Urothelium cell line (cell line): ENCODE measurements around the gene THSD7A.

Source experiments
- DNase-seq: peaks from one replicate; pipeline ENCODE4 v3.0.0; 2011; ENCODE audit warnings: low spot score, mixed read lengths
- FAIRE-seq: peaks from 2 replicates; lab custom pipeline; 2011; peaks lifted over from hg19 to GRCh38; lab: Jason Lieb, UNC

THSD7A gene

DNA sequence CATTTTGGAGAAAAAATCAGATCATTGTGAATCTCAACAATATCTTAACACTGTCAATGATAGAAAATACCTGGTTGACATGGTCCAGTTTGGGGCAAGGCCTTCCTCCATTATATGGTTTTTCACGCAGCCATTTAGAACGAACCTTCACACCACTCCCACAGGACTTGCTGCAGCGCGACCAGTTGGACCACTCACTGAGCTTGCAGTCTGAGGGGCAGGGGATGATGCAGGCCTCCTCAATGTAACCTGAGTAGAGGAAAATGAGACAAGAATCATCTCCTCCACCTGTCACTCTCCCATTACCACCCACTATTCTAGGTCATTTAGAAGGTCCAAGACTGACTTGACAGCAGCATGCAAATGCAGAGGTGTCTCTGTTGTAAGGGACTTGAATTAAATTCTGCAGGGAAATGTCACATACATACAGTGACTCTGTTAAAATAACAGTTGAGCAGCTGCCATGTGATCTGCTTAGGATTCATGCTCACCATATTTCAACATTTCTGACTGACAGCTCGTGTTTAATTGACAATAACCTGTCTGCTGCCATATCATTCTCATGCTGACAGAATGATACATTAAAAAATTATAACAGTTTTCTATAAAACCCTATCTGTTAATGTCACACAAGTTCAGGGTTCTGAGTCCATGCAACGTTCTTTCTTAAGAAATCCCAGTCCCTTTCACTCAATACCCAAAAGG is 403.0 kb downstream of the THSD7A start:
- DNase-seq (no peak), FAIRE-seq (no peak)

DNA sequence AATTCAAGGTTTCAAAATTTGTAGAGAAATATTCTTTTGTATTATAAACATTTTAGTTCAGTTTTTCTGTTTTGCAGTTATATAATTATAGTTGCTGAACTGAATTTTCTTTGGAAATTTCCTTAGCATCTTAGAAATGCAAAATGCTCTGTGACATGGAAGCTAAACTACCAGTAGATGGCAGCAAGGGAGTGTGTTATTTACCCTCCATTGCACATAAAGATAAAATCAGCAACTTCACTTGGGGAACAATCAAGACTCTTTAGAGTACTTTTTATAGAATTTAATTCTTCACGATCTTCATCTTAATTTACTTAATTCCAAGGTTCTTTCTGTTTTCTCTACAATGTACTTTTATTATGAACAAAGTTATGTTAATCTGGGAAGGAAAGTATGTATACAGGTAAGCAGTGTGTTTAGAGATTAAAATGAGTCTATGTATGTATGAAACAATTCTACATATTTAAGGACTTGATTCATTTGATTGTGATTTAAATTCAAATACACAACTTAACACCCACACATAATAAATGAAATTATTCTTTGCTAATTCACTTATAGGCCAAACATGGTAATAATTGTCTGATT is 404.2 kb downstream of the THSD7A start:
- DNase-seq (peak; percentile 40), FAIRE-seq (no peak)

DNA sequence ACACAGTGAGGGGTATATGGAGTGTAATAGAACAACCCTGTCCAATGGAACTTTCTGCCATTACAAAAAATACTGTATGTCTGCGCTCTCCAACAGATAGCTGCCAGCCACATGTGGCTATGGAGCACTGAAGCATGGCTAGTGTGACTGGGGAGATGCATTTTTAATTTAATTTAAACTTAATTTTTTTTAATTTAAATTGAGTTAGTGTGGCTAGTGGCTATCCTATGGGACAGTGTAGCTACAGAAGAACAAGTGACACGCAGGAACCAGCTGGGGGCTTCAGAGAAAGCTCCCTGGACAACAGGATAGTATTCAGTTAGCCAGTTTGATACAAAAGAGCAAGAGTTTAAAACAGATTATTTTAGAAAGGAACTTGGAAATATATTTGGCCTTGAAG is 408.0 kb downstream of the THSD7A start:
- no peak for DNase-seq
- no peak for FAIRE-seq

DNA sequence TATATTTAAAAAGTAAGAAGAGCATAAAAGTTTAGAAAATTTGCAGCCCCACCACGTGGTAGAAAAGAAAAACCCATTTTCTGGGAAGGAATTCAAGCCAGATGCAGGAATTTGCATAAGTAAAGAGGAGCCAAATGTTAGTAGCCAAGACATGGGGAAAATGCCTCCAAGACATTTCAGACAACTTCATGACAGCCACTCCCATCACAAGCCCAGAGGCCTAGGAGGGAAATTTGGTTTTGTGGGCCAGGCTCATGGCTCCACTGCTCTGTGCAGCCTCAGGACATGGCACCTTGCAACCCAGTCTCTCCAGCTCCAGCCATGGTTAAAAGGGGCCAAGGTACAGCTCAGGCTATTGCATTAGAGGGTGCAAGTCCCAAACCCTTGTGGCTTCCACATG is 411.9 kb downstream of the THSD7A start:
- no peak for DNase-seq
- no peak for FAIRE-seq

DNA sequence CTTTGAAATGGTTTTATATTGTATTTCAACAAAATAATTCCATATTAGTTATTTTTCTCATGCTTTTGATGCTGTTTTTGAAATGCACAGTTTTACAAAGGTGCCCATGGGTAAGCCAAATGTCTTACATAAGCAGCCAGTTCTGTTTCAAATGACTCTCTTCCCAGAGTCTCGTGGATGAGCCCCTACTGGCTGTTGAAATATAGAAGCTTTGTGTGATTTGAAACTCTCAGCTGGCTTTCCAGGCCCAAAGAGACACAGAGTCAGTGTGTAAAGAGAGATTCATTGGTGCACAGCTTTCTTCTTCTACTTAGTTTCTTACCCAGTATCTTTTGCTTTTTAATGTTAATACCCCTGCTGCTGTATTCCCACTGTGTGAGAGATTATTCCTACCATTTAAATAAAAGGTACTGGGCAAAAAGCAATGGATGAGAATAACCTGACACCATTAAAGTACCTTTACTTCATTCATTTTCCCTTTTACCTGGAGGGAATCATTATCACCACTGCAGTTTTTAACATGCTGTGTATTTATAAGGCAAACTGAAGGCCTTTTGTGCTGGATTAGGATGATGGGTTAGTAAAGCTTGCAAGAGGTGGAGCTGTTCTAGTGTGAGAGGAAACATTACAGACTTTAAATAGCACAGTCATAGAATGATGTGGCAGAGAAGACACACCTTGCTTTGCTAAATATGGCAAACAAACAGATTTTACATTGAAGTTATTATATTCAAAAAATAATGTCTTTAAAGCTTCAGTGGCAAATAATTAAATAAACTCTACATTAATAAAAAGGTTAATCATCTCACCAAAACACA is 415.1 kb downstream of the THSD7A start:
- DNase-seq (no peak), FAIRE-seq (no peak)

DNA sequence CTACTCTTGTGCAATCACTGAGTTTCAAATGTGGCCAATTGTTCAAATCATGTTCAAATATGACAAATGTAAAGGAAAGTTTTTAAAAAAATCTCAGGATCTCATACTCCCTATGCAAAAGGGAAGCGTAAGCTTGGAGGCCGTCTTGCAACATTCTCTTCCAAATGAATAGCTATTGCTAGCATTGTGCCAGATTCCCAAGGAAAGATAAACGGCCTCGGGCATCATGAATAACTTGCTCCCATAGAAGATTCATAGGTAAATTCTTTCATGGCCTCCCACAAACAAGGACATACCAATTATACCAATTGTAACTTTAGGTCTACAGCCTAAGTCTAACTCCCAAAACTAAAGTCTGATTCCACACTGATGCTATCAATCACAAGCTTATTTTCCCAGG is 416.9 kb downstream of the THSD7A start:
- FAIRE-seq (no peak), DNase-seq (no peak)

DNA sequence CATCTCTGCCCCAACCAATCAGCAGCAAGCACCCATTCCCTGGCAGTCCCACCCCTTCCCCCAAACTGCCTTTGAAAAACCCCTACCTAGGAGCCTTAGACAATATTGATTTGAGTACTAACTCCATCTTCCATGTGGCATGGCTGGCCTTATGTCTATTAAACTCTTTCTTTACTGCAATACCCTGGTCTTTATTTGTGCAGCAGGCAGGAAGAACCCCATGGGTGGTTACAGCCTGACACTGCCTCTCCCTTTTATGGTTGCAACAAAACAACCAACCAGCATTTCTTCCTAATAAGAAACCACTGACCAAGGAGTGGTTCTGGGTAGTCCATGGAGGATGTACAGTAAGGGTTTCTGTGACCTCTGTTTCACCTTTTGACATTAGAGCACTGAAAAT is 418.1 kb downstream of the THSD7A start:
- DNase-seq (no peak), FAIRE-seq (peak; percentile 27)

DNA sequence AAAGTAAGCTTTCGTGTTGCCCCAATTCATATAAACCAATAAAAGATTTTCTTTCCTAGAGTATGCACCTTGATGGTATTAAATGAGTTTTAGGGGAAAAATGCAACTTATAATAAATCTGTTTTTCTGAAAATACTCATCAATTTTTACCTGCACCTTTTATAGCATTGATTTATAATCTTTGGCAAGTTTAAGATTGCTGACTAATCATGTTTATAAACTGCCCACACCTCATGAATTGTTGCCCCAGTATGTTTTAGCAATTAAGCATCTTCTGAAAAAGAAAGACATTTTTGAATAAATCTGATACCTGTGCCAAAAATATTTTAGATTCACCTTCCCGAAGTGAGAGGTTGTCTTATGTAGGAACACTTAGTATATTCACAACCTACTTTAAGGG is 420.0 kb downstream of the THSD7A start:
- FAIRE-seq (no peak), DNase-seq (no peak)

DNA sequence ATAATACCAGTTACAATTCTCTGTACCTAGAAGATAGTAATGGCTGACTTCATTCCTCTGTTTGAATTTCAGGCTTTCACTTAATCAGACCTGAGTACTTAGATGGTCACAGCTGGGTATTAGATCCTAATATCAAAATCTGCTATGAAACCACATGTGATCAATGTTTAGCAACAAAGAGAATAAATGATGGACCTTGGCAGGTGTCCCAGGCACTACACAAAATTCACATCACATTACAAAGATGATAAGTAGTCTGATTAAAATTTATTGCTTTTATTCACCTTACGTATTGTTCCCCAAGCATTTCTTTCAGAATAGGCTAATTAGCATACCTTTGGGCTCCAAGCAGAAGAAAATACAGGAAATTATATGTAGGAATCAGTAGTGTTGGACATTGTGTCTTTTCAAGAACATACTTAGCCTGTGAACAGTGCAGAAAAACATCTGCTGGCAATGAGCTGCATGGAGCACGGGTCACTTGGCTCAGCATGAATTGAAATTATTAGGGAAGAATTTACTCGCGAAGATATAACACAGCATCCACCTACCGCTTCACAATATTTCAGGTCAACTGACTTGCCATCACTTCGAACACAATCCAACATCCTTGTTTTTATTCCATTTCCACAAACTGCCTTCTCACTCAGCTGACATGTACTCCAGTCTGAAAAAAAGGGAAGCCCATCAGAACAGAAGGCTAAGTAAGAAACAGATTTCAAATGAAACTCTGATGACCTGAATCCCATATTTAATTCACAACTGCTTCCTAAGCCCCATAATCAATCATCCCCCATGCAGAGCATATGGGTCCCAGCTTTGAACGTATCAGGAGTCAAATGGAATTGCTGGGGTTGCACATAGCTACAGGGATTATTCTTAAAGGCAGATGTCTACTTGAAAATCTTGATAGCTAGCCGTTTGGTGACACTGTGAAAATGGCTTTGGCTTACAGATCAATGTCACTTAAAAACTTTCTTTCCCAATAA is 421.0 kb downstream of the THSD7A start:
- FAIRE-seq (peak; percentile 13), DNase-seq (no peak)

DNA sequence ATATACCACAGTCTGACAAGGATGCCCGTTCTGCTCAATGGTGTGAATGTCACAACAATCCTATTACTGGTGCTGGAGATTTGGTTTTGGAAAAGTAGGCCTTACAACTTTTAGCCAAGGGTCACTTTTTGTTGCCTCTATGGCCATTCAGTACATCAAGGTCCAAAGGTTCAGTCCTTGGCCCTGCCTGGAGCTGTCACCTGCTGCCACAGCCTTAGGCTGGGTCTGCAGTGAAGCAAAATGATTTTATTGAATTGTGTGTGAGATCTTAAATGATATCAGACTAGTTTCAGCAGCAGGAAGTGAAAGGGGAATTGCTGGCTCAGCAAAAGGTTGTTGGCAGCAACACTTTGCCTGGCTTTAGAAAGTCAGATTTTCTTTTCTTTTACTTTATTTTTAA is 427.6 kb downstream of the THSD7A start:
- FAIRE-seq (no peak), DNase-seq (no peak)

DNA sequence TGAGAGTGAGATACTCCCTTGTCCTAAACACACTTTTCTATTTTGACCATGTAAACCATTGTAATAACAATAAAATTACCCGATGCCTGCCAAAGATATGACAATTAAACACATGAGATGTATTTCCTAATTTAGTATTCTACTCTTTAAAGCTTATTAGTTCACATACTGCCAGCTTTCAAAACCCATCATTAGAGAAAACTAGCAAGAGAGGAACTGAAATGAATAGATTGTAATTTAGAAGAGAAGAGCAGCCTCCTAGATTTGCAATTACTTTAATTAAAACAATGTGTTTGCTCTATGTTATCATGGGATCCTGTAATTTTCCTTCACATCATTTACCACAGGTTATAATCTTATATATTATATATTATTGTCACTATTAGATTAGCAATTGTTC is 428.2 kb downstream of the THSD7A start:
- FAIRE-seq = no peak
- no peak for DNase-seq

DNA sequence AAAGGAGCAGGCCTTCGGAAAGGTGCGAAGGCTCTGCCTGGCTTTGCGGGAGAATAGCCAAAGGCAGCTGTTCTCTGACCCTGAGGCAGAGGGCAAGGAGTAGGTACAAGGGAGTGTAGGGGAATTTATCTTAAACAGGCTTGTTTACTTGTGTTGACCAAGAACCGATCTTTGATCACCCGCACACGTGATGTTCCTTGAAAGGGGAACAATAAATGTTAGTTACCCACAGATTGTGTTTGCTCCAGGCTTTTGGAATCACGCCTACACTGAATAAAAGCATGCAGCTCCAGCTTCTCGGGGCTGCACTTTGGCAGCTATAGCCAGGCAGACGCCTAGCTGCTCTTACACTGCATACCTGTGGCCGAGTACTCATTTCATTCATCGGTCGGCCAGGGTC is 437.6 kb downstream of the THSD7A start:
- DNase-seq (no peak), FAIRE-seq (no peak)

DNA sequence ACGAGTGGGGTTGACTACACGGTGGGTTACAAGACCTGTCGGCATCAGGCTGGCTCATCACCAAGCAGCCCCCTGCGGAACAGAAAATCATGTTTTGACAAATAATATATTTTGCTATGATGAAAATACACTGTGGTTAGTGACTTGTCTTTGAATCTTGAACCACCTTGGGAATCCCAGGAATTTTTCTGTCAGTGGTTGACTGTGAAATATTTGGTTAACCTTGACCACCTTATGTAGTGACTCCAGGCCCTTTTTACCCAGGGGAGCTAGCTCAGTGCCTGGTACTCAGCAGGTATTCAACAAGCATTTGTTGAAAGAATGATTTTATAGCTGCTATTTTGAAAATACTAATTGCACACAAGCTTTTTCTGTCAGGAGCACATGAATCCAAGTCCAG is 452.4 kb downstream of the THSD7A start:
- no peak for DNase-seq
- FAIRE-seq = peak; percentile 30

DNA sequence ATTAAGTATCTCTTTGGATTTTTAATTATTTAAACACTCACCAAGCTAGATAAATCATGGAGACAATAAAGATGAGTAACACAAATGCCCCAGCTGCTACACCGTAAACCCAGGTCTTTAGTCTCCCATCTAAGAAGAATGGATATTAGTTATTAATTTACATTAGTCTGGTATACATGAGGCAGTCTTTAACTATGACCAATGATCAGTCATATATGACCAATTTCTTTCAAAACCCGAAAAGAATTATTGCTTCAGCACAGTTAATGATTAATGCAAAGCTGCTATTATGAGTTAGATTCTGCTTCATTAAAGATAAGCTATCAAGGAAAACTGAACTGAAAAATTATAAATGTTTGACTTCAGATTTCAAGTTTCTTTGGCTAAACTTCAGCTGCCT is 455.5 kb downstream of the THSD7A start:
- FAIRE-seq (no peak), DNase-seq (no peak)

DNA sequence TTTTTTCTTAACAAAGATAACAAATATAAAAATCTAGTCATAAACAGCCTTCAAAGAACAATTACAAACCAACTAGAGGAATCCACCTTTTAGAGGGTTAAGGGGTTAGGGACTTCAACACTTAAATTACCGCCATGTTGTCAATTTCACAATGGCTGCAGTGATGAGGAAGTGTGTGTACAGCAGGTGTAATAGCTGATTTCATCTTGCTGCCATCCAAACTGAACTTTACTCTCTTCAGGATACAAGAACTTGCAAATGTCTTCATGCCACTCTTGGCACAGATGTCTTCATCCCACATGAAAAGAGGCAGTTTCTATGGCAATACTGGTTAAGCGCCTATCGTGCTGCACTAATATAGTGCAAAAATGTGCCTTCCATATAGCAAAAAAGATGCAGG is 457.4 kb downstream of the THSD7A start:
- FAIRE-seq (no peak), DNase-seq (no peak)

DNA sequence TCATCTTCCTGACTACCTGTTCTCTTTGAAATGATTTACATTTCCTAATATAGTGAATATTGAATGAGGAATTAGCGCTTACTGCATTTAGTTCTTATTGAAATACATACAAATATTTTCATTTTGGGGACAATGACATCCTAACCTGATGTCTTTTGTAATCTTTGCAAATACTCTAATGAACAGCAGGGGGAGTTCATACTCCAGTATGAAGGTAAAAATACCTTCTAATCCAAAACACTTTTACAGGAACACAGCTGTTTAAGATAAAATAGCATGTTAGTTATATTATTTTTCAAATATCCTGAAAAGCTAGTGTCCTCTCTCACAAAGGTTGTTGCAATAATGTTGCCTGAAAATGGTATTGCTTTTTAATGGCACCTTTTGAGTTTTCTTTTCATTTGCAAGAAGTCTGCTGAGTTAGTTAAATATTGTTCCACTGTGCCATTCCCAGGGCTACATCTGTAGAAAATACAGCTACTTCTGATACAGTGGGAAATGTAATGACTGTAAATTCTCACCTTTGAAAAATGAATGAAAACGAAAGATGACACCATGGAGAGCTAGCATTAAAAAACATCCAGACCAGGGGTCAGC is 458.4 kb downstream of the THSD7A start:
- DNase-seq = no peak
- no peak for FAIRE-seq

DNA sequence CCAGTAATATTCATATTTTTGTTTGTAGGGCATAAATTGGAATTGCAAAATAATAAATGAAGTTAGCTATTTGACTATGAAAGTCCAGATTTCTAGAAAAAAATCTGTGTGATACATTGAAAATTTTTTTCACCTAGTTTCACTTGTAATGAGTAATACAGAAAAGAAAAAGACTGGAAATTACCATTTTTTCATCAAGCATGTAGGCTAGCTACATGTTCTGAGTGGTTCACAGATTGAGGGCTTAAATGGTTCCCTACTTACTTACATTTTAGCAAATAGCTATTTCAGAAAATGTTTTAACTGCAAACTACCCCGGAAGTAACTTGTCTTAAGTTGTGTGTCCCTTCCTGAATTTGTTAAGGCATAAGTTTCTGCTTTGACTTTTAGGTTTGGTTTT is 462.3 kb downstream of the THSD7A start:
- no peak for DNase-seq
- no peak for FAIRE-seq

DNA sequence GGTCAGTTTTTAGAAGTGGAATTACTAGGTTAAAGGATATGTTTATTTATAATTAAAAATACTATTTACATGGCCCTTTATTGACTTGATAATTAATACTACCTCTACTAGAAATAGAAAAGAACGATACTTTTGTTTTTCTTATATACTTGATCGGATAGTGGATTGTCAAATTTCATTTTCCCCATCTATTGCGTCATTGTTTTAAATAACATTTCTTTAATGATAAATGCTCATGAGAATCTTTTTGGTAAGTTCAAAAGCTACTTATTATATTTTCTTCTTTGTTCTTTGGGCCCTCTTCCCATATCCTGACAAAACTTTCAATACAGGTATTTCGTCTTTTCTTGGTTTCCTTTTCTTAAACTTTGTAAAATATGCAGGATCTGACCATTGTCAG is 465.9 kb downstream of the THSD7A start:
- FAIRE-seq (no peak), DNase-seq (no peak)

DNA sequence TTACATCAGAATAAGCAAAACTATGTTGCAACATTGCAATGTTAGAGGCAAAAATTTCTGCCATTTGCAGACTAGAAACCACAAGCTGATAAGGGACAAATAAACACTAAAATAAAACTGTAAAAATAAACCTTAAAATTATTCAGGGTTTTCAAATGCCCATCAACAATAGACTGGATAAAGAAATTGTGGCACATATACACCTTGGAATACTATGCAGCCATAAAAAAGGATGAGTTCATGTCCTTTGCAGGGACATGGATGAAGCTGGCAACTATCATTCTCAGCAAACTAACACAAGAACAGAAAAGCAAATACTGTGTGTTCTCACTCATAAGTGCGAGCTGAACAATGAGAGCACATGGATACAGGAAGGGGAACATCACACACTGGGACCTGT is 473.4 kb downstream of the THSD7A start:
- FAIRE-seq (peak; percentile 61), DNase-seq (no peak)

DNA sequence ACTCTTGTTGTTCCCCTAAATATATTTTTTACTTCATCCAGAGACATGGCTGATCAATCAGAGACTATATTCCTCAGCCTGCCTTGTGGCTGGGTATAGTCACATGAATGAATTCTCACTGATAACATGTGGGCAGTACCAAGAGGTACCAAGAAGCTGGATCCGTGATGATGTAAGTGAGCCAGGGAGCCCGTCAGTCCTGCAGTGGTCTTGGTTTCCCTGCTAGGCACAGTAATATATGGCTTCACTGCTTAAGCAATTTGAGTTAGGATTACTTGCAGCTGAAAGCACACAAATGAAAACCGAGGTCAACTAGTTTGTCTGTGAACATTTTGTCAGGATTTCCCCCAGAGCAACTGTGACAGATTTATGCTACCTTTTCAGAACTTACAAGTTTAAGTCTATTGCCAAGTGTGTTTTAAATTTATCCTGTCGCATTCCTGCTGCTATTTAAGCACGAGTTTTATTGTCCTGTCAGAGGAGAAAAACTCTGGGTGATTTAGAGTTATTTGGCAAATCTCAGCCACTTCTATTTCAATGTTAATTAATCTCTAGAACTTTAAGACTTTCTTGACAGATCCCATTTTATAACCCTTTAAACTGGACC is 476.5 kb downstream of the THSD7A start:
- DNase-seq = no peak
- no peak for FAIRE-seq
